Thyroid gland (tissue), 4 donors: Measurements from ENCODE around the gene GUK1.

Experiments used
- POLR2A ChIP-seq, 2 donors: fragments of 450-650 bp; IDR thresholded peaks; one replicate each; pipeline ENCODE4 v1.6.1; 2017; ENCODE audit warnings: antibody characterized with exemption in 2 of 2, mild to moderate bottlenecking in 2 of 2, moderate library complexity in 1 of 2
- TF ChIP-seq, protein P1 (sequence below), 6 experiments: fragments of 200-600 bp in 3 of 6; fragments of 450-650 bp in 3 of 6; sonication (generic) in 3 of 6; IDR thresholded peaks; one replicate each; pipeline ENCODE4 v1.5.1; 2016 to 2019; ENCODE audit warnings: antibody characterized with exemption in 6 of 6, mild to moderate bottlenecking in 2 of 6, inconsistent platforms in 1 of 6, moderate library complexity in 1 of 6

DNA sequence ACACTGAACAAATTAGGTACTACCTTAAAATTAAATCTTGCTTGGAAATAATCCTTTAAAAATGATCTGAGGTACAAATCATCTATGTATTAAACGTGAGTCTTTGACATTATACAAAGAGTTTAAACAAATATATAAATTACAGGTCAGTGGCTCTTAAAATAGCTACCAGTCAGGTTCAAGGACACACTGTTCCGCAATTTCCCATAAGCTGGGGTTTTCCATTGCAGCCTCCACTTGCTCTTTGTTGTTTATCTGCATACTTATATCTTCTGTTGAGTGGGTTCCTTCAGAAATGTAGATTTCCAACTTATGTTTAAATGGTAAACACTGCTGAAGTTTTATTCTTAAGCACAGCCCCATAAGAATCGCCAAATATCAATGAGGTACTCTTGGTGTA is 25.3 kb upstream of the GUK1 start:
- TF ChIP-seq, protein P1, sequence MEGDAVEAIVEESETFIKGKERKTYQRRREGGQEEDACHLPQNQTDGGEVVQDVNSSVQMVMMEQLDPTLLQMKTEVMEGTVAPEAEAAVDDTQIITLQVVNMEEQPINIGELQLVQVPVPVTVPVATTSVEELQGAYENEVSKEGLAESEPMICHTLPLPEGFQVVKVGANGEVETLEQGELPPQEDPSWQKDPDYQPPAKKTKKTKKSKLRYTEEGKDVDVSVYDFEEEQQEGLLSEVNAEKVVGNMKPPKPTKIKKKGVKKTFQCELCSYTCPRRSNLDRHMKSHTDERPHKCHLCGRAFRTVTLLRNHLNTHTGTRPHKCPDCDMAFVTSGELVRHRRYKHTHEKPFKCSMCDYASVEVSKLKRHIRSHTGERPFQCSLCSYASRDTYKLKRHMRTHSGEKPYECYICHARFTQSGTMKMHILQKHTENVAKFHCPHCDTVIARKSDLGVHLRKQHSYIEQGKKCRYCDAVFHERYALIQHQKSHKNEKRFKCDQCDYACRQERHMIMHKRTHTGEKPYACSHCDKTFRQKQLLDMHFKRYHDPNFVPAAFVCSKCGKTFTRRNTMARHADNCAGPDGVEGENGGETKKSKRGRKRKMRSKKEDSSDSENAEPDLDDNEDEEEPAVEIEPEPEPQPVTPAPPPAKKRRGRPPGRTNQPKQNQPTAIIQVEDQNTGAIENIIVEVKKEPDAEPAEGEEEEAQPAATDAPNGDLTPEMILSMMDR (IDR thresholded peaks at IDR 0.05) = no peak
- no peak for TF ChIP-seq POLR2A (IDR thresholded peaks at IDR 0.05)
